Keratinocyte (primary cell): ENCODE data around the gene ACVR1B. TPM values are rescaled to one million over a fixed set of nuclear protein-coding genes. Genes with fewer than 3 reads are reported as not detected.

ENCODE experiments used
- DNase-seq: peaks from one replicate; pipeline ENCODE4 v3.0.0-alpha.2; 2011; ENCODE audit warnings: low read depth, missing footprints, low spot score
- FAIRE-seq: peaks from 2 replicates; lab custom pipeline; 2011; peaks lifted over from hg19 to GRCh38; lab: Jason Lieb, UNC
- H2AFZ ChIP-seq: 2 replicates; pipeline ENCODE4 v1.6.0; 2012; ENCODE audit warnings: low read length, control low read depth, inconsistent platforms; ENCODE audit not compliant: control insufficient read depth
- H3K27ac ChIP-seq: 2 replicates; pipeline ENCODE4 v1.5.1; 2011; ENCODE audit warnings: low read length; ENCODE audit not compliant: control insufficient read depth, insufficient read depth
- H3K27me3 ChIP-seq: 3 replicates; pipeline ENCODE4 v1.6.0; 2011; ENCODE audit warnings: low read length; ENCODE audit not compliant: control insufficient read depth, insufficient read depth; ENCODE audit errors: extremely low read depth
- H3K36me3 ChIP-seq, 2 experiments: 2 replicates in 1 of 2; 3 replicates in 1 of 2; pipeline ENCODE4 v1.5.1; 2011; ENCODE audit warnings: low read length in 2 of 2, mild to moderate bottlenecking in 1 of 2; ENCODE audit not compliant: control insufficient read depth in 2 of 2, insufficient read depth in 2 of 2; ENCODE audit errors: extremely low read depth in 1 of 2
- H3K4me1 ChIP-seq: 3 replicates; pipeline ENCODE4 v1.5.1; 2011; ENCODE audit warnings: low read length; ENCODE audit not compliant: control insufficient read depth, insufficient read depth; ENCODE audit errors: extremely low read depth
- H3K4me2 ChIP-seq: 3 replicates; pipeline ENCODE4 v1.6.0; 2011; ENCODE audit warnings: low read depth, low read length; ENCODE audit not compliant: control insufficient read depth, insufficient read depth; ENCODE audit errors: extremely low read depth
- H3K4me3 ChIP-seq, 3 experiments: fragments of 200-600 bp in 1 of 3; sonication (generic) in 1 of 3; 2 replicates in 2 of 3; 3 replicates in 1 of 3; pipeline ENCODE4 v1.5.1; 2011 to 2016; ENCODE audit warnings: low read length in 3 of 3, mild to moderate bottlenecking in 3 of 3, control low read depth in 2 of 3, inconsistent platforms in 1 of 3, low read depth in 1 of 3, mixed read lengths in 1 of 3, mixed run types in 1 of 3, moderate library complexity in 1 of 3; ENCODE audit not compliant: control insufficient read depth in 2 of 3, insufficient read depth in 2 of 3; ENCODE audit errors: extremely low read depth in 1 of 3
- H3K79me2 ChIP-seq: 2 replicates; pipeline ENCODE4 v1.6.0; 2012; ENCODE audit warnings: low read length; ENCODE audit not compliant: control insufficient read depth, insufficient read depth
- H3K9ac ChIP-seq: 3 replicates; pipeline ENCODE4 v1.6.0; 2011; ENCODE audit warnings: low read length; ENCODE audit not compliant: control insufficient read depth, insufficient read depth; ENCODE audit errors: extremely low read depth
- H3K9me1 ChIP-seq: 3 replicates; pipeline ENCODE4 v1.6.0; 2011; ENCODE audit warnings: low read length; ENCODE audit not compliant: control insufficient read depth, insufficient read depth; ENCODE audit errors: extremely low read depth
- H3K9me3 ChIP-seq: 2 replicates; pipeline ENCODE4 v1.5.1; 2012; ENCODE audit warnings: low read depth, low read length; ENCODE audit not compliant: control insufficient read depth
- H4K20me1 ChIP-seq: 3 replicates; pipeline ENCODE4 v1.6.0; 2011; ENCODE audit warnings: low read length; ENCODE audit not compliant: control insufficient read depth, insufficient read depth; ENCODE audit errors: extremely low read depth
- CTCF ChIP-seq, 3 experiments: IDR thresholded peaks in 1 of 3; conservative IDR thresholded peaks in 1 of 3; optimal IDR thresholded peaks in 1 of 3; 2 replicates in 2 of 3; 3 replicates in 1 of 3; pipeline versions ENCODE3 to v1.5.1; 2011; ENCODE audit warnings: low read length in 3 of 3, mild to moderate bottlenecking in 3 of 3, moderate library complexity in 2 of 3, control low read depth in 1 of 3, inconsistent platforms in 1 of 3; ENCODE audit not compliant: insufficient read depth in 2 of 3; ENCODE audit errors: extremely low read depth in 1 of 3
- EZH2 ChIP-seq: IDR thresholded peaks from one replicate; pipeline ENCODE4 v1.6.1; 2012; ENCODE audit warnings: inconsistent platforms, mild to moderate bottlenecking, low read length, moderate library complexity
- dilution Hi-C: fragments of 300-500 bp; cut with MboI; formaldehyde crosslinking; loops from one replicate; pipeline ENCODE4 v1.7.0; 2020; ENCODE audit warnings: low sequenced_read_pairs; ENCODE audit not compliant: extremely low pct_ligation_motif_present
- polyA plus RNA-seq, 5 experiments: library from polyadenylated mRNA; depleted of rRNA in 3 of 5; stranded (reverse) in 3 of 5; stranded (forward) in 1 of 5; unstranded in 1 of 5; fragments of >200 nt; gene quantifications; 1 replicate in 1 of 5; 2 replicates in 3 of 5; 3 replicates in 1 of 5; pipeline versions ENCODE4 v1.2.1 to v1.2.3, GENCODE V29; 2011 to 2012; ENCODE audit warnings: missing spikeins in 2 of 5, low read depth in 1 of 5, low replicate concordance in 1 of 5

Gene ACVR1B
- polyA plus RNA-seq, 1 donor (not counting 4 experiments of a cell fraction or from before 2014, with no cell fraction given): 12.7 TPM

GRCh38 chr12:51906430-51907082 is 44.9 kb upstream of the ACVR1B start:
- Histone ChIP-seq H3K9me1 (no peaks in the 10 kb centered on the region), H3K4me2 (no peak overlapping the region), H3K4me3 (no peak overlapping the region), H3K79me2 (no peaks in the 10 kb centered on the region), H3K9me3 (no peaks in the 10 kb centered on the region), H3K27me3 (peaks cover 31% of the 10 kb centered on the region), H3K27ac (no peak overlapping the region), H4K20me1 (no peaks in the 10 kb centered on the region), H2AFZ (no peak overlapping the region), H3K9ac (no peak overlapping the region), H3K36me3 (no peaks in the 10 kb centered on the region), H3K4me1 (peaks cover 8% of the 10 kb centered on the region)
- FAIRE-seq (no peak), DNase-seq (no peak)
- dilution Hi-C loops: no loop called here
- TF ChIP-seq CTCF (optimal IDR thresholded peaks at IDR 0.05 in 1 of 3, IDR thresholded peaks at IDR 0.05 in 1 of 3, conservative IDR thresholded peaks at IDR 0.05 in 1 of 3; ENCODE audit: extremely low read depth in 1 of 3, insufficient read depth in 2 of 3, low read length in 3 of 3): no peak
- TF ChIP-seq EZH2: peak; percentile 59

GRCh38 chr12:51907083-51907855 is 44.2 kb upstream of the ACVR1B start, which contains the start of gene ACVRL1:
TSS of gene ACVRL1 (plus strand) at chr12:51907504. CDS start at chr12:51912475, 4,971 bp downstream.
- dilution Hi-C loops: no loop called here
- peaks cover 8% of the 10 kb centered on the region for H3K4me1 ChIP-seq
- TF ChIP-seq EZH2: no peak
- TF ChIP-seq CTCF (optimal IDR thresholded peaks at IDR 0.05 in 1 of 3, IDR thresholded peaks at IDR 0.05 in 1 of 3, conservative IDR thresholded peaks at IDR 0.05 in 1 of 3; ENCODE audit: extremely low read depth in 1 of 3, insufficient read depth in 2 of 3, low read length in 3 of 3): no peak
- DNase-seq (no peak), FAIRE-seq (no peak)
- peak within 1 kb of the TSS; percentile 10 for H3K4me2 ChIP-seq
- H4K20me1 ChIP-seq: no peaks in the 10 kb centered on the region
- no peak within 1 kb of the TSS for H3K9ac ChIP-seq
- no peak within 1 kb of the TSS for H3K27ac ChIP-seq
- no peaks in the 10 kb centered on the region for H3K36me3 ChIP-seq
- H3K9me3 ChIP-seq: no peaks in the 10 kb centered on the region
- H3K79me2 ChIP-seq: no peaks in the 10 kb centered on the region
- peak within 1 kb of the TSS in 1 of 3 experiments; percentile 27 for H3K4me3 ChIP-seq
- H3K9me1 ChIP-seq: no peaks in the 10 kb centered on the region
- H2AFZ ChIP-seq: no peak within 1 kb of the TSS
- H3K27me3 ChIP-seq: peaks cover 31% of the 10 kb centered on the region
